Smooth muscle cell (in vitro differentiated cells): ENCODE data around the gene MAGI1. TPM values are rescaled to one million over a fixed set of nuclear protein-coding genes. Genes with fewer than 3 reads are reported as not detected.

Experiments
- DNase-seq: peaks from one replicate; lab custom pipeline; 2025; ENCODE audit not compliant: unreplicated experiment; lab: John Stamatoyannopoulos, UW
- H2AFZ ChIP-seq: fragments of 200-600 bp; sonication (generic); 2 replicates; pipeline ENCODE4 v1.6.0; 2016; ENCODE audit warnings: antibody characterized with exemption, low read depth, mild to moderate bottlenecking
- H3F3A ChIP-seq: fragments of 200-600 bp; sonication (generic); 2 replicates; pipeline ENCODE4 v1.6.0; 2017; ENCODE audit warnings: antibody characterized with exemption, low read depth
- H3K27ac ChIP-seq: fragments of 200-600 bp; sonication (generic); 2 replicates; pipeline ENCODE4 v1.5.1; 2016; ENCODE audit warnings: low read depth, mild to moderate bottlenecking
- H3K27me3 ChIP-seq: fragments of 200-600 bp; sonication (generic); 2 replicates; pipeline ENCODE4 v1.6.1; 2016; ENCODE audit warnings: low read depth, mild to moderate bottlenecking
- H3K36me3 ChIP-seq: fragments of 200-600 bp; sonication (generic); 2 replicates; pipeline ENCODE4 v1.5.1; 2016; ENCODE audit warnings: low read depth
- H3K4me1 ChIP-seq: fragments of 200-600 bp; sonication (generic); 2 replicates; pipeline ENCODE4 v1.5.1; 2016; ENCODE audit warnings: low read depth
- H3K4me2 ChIP-seq: fragments of 200-600 bp; sonication (generic); 2 replicates; pipeline ENCODE4 v1.6.0; 2016; ENCODE audit warnings: mild to moderate bottlenecking
- H3K4me3 ChIP-seq: fragments of 200-600 bp; sonication (generic); 2 replicates; pipeline ENCODE4 v1.5.1; 2016; ENCODE audit warnings: mild to moderate bottlenecking
- H3K79me2 ChIP-seq: fragments of 200-600 bp; sonication (generic); 2 replicates; pipeline ENCODE4 v1.6.0; 2016; ENCODE audit warnings: low read depth, mild to moderate bottlenecking
- H3K9ac ChIP-seq: fragments of 200-600 bp; sonication (generic); 2 replicates; pipeline ENCODE4 v1.6.0; 2016; ENCODE audit warnings: low read depth
- H3K9me3 ChIP-seq: fragments of 200-600 bp; sonication (generic); replicated peaks from 2 replicates; pipeline ENCODE4 v1.5.1; 2016; ENCODE audit warnings: low read depth
- H4K20me1 ChIP-seq: fragments of 200-600 bp; sonication (generic); 2 replicates; pipeline ENCODE4 v1.6.0; 2016; ENCODE audit warnings: low read depth
- CTCF ChIP-seq: fragments of 200-600 bp; sonication (generic); IDR thresholded peaks from 2 replicates; pipeline ENCODE4 v1.5.1; 2017; ENCODE audit warnings: borderline replicate concordance, mild to moderate bottlenecking, antibody characterized with exemption; ENCODE audit not compliant: insufficient read depth, poor library complexity, severe bottlenecking
- WGBS: methylation state at CpG from one replicate; pipeline ENCODE4 v1.1.7; 2016; ENCODE audit warnings: low lambda C conversion rate; 5-methylcytosine and 5-hydroxymethylcytosine counted together
- polyA plus RNA-seq: library from polyadenylated mRNA; unstranded; fragments of >200 nt; fragmentation: Nextera tagmentation; extraction: Ambion mirVana; gene quantifications from 2 replicates; pipeline ENCODE4 v1.2.1, GENCODE V29; 2016
- total RNA-seq: library from RNA; depleted of rRNA; stranded (reverse); fragments of >200 nt; gene quantifications from 2 replicates; pipeline ENCODE4 v1.2.3, GENCODE V29; 2014

The MAGI1 gene
- total and polyA plus RNA-seq, 2 experiments from 2014 or later = 9.9 to 23.3 TPM

- Histone ChIP-seq H3K4me2 (no peak overlapping the region), H3K4me3 (no peak overlapping the region), H4K20me1 (peaks cover 58% of the 10 kb centered on the region), H3K4me1 (no peaks in the 10 kb centered on the region), H3K27me3 (no peaks in the 10 kb centered on the region), H3F3A (no peaks in the 10 kb centered on the region), H2AFZ (no peak overlapping the region), H3K27ac (no peak overlapping the region), H3K9me3 (no peaks in the 10 kb centered on the region), H3K9ac (no peak overlapping the region), H3K36me3 (no peaks in the 10 kb centered on the region), H3K79me2 (peaks cover 5% of the 10 kb centered on the region)
- no peak for TF ChIP-seq CTCF
- 98% methylated on average over 1 of the region's 1 CpG for WGBS
- DNase-seq = no peak
Measured at GRCh38 chr3:65846936-65847335, 191.8 kb downstream of the MAGI1 start.

- no peaks in the 10 kb centered on the region for H3K27me3 ChIP-seq
- no peak for TF ChIP-seq CTCF
- no peak overlapping the region for H2AFZ ChIP-seq
- no peaks in the 10 kb centered on the region for H3K9me3 ChIP-seq
- peaks cover 40% of the 10 kb centered on the region for H4K20me1 ChIP-seq
- H3K4me3 ChIP-seq = no peak overlapping the region
- H3K9ac ChIP-seq = no peak overlapping the region
- no peaks in the 10 kb centered on the region for H3F3A ChIP-seq
- WGBS = 96% methylated on average over 2 of the region's 2 CpGs
- H3K4me2 ChIP-seq = no peak overlapping the region
- no peaks in the 10 kb centered on the region for H3K36me3 ChIP-seq
- DNase-seq = no peak
- peaks cover 5% of the 10 kb centered on the region for H3K79me2 ChIP-seq
- no peak overlapping the region for H3K27ac ChIP-seq
- H3K4me1 ChIP-seq = no peaks in the 10 kb centered on the region
Measured at GRCh38 chr3:65844370-65844769, 194.3 kb downstream of the MAGI1 start.

GRCh38 chr3:65843732-65844131 is 195.0 kb downstream of the MAGI1 start:
- no peaks in the 10 kb centered on the region for H3F3A ChIP-seq
- H4K20me1 ChIP-seq = peaks cover 43% of the 10 kb centered on the region
- no peak overlapping the region for H3K4me3 ChIP-seq
- no peak overlapping the region for H2AFZ ChIP-seq
- H3K9ac ChIP-seq = no peak overlapping the region
- TF ChIP-seq CTCF = no peak
- peaks cover 5% of the 10 kb centered on the region for H3K79me2 ChIP-seq
- no peaks in the 10 kb centered on the region for H3K27me3 ChIP-seq
- H3K9me3 ChIP-seq = no peaks in the 10 kb centered on the region
- 95% methylated on average over 1 of the region's 1 CpG for WGBS
- no peaks in the 10 kb centered on the region for H3K4me1 ChIP-seq
- no peak for DNase-seq
- no peaks in the 10 kb centered on the region for H3K36me3 ChIP-seq
- H3K27ac ChIP-seq = no peak overlapping the region
- no peak overlapping the region for H3K4me2 ChIP-seq

GRCh38 chr3:65837604-65838003 is 201.1 kb downstream of the MAGI1 start:
- no peak overlapping the region for H3K4me3 ChIP-seq
- peaks cover 11% of the 10 kb centered on the region for H3F3A ChIP-seq
- no peaks in the 10 kb centered on the region for H3K9me3 ChIP-seq
- H3K36me3 ChIP-seq = no peaks in the 10 kb centered on the region
- no peak for TF ChIP-seq CTCF
- no peaks in the 10 kb centered on the region for H3K27me3 ChIP-seq
- H4K20me1 ChIP-seq = peaks cover 11% of the 10 kb centered on the region
- no peak overlapping the region for H2AFZ ChIP-seq
- no peak overlapping the region for H3K9ac ChIP-seq
- peaks cover 4% of the 10 kb centered on the region for H3K79me2 ChIP-seq
- H3K4me2 ChIP-seq = no peak overlapping the region
- DNase-seq = no peak
- H3K27ac ChIP-seq = no peak overlapping the region
- WGBS = 86% methylated on average over 4 of the region's 4 CpGs
- H3K4me1 ChIP-seq = peaks cover 10% of the 10 kb centered on the region
